GM10248 (cell line): ENCODE measurements around the gene ARHGAP19.

Source experiments
- CTCF ChIA-PET: fragments of 300-600 bp; sonication (Branson Sonifier 250); formaldehyde crosslinking; extraction: SDS; loops from one replicate; lab custom pipeline; 2021; ENCODE audit warnings: antibody characterized with exemption; lab: Yijun Ruan, JAX
- POLR2A ChIA-PET: fragments of 350-650 bp; sonication (Branson Sonifier 250); formaldehyde crosslinking; extraction: SDS; loops from one replicate; lab custom pipeline; 2020; ENCODE audit warnings: antibody characterized with exemption; lab: Yijun Ruan, JAX
- DNase-seq: peaks from one replicate; pipeline ENCODE4 v3.0.0; 2012; ENCODE audit errors: extremely low spot score
- CTCF ChIP-seq: IDR thresholded peaks from 2 replicates; pipeline ENCODE4 v1.5.1; 2012; ENCODE audit warnings: mild to moderate bottlenecking, low read depth; ENCODE audit errors: extremely low read depth, missing control alignments, control extremely low read depth

ARHGAP19 gene

GRCh38 chr10:97335188-97335619, 42.8 kb upstream of the ARHGAP19 start:
- CTCF ChIA-PET: no interaction called here
- POLR2A ChIA-PET: no interaction called here
- TF ChIP-seq CTCF: no peak
- no peak for DNase-seq

- CTCF ChIA-PET: interaction anchor here (1.2 to 4.5 kb wide), 3 partner anchors 10 to 16 kb away, joined by 3 to 24 read pairs (median 3); partner anchors contain the start of gene FRAT1
- TF ChIP-seq CTCF: no peak
- POLR2A ChIA-PET: no interaction called here
- DNase-seq: peak; percentile 96
Measured at GRCh38 chr10:97334370-97335175, 42.1 kb upstream of the ARHGAP19 start, which contains the start of gene FRAT2. Gene FRAT2, minus strand, starts transcription at chr10:97334729. Its CDS starts 157 bp downstream, at chr10:97334572.

GRCh38 chr10:97333601-97334369, 41.3 kb upstream of the ARHGAP19 start:
- DNase-seq: no peak
- CTCF ChIA-PET: interaction anchor here (0.8 to 4.5 kb wide), 8 partner anchors 9 to 59 kb away, joined by 3 to 24 read pairs (median 4); partner anchors contain the start of gene FRAT1
- POLR2A ChIA-PET: interaction anchor here (0.6 kb wide), 1 partner anchor 405 kb away, joined by 3 read pairs; no protein-coding TSS in a partner anchor
- no peak for TF ChIP-seq CTCF

GRCh38 chr10:97333351-97333600, 40.8 kb upstream of the ARHGAP19 start:
- POLR2A ChIA-PET: interaction anchor here (0.6 kb wide), 1 partner anchor 405 kb away, joined by 3 read pairs; no protein-coding TSS in a partner anchor
- CTCF ChIA-PET: interaction anchor here (0.8 to 4.5 kb wide), 7 partner anchors 8 to 59 kb away, joined by 3 to 24 read pairs (median 4); partner anchors contain the start of gene FRAT1
- TF ChIP-seq CTCF: peak; percentile 20
- DNase-seq: no peak

- ChIA-PET CTCF (interaction anchor here (0.8 to 4.5 kb wide), 7 partner anchors 8 to 58 kb away, joined by 3 to 24 read pairs (median 4); partner anchors contain the start of gene FRAT1), POLR2A (interaction anchor here (0.6 kb wide), 1 partner anchor 406 kb away, joined by 3 read pairs; no protein-coding TSS in a partner anchor)
- TF ChIP-seq CTCF: peak; percentile 3
- no peak for DNase-seq
Measured at GRCh38 chr10:97332591-97333350, 40.3 kb upstream of the ARHGAP19 start.
